ENCODE measurements around the gene RAB31. TPM values are rescaled to one million over a fixed set of nuclear protein-coding genes. Genes with fewer than 3 reads are reported as not detected.

Gene RAB31
- total and polyA plus RNA-seq, 2 of the 13 experiments (the other 11 are each of a cell fraction or from before 2014, with no cell fraction given), result 1.1 to 1.7 TPM

DNA sequence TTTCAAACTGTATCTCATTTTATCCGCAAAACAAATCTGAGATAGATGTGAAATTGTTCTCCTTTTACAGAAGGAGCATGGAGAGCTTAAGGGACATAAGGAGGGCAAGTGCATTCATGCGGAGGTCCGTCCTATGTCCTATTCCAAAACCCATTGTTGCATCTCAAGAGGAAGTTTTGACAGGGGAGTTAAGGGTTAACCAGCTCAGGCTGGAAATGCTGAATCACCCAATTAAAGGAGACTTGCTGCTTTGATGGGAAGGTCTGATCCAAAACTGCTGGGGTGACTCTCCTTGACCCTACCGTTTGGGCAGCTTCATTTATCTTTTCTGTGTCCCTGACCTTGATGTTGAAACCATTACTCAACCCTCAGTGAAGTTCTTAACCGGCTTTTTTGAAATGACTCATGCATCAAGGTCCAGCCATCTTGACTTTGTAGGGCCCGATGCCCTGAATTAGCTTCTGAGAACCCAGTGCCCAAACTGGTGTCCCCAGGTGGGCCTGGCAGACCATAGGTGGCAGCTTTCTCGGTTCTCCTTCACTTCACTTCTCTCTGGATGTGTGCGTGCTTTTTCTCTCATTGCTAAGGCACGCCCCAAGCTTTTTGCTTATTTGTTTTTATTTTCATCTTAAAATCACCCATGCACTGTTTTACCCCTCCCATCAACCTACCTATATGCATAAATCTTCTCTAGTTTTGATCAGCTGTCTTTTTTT lies 161.8 kb downstream of the RAB31 start (continued):
- peak in 1 of 2 experiments; percentile 68; a peak in 2 of 4 replicates for TF ChIP-seq ATF4 (CRISPR knock-in tag; IDR thresholded peaks at IDR 0.05)
- no peak for TF ChIP-seq SSRP1 (CRISPR knock-in tag; IDR thresholded peaks at IDR 0.05)
- no peak for TF ChIP-seq ZKSCAN1 (IDR thresholded peaks at IDR 0.05; ENCODE audit: low read length)
- no peak; the same call in 1 of the 2 replicates for TF ChIP-seq ZNF362 (CRISPR knock-in tag; IDR thresholded peaks at IDR 0.05; ENCODE audit: borderline replicate concordance)
- TF ChIP-seq, protein P1, sequence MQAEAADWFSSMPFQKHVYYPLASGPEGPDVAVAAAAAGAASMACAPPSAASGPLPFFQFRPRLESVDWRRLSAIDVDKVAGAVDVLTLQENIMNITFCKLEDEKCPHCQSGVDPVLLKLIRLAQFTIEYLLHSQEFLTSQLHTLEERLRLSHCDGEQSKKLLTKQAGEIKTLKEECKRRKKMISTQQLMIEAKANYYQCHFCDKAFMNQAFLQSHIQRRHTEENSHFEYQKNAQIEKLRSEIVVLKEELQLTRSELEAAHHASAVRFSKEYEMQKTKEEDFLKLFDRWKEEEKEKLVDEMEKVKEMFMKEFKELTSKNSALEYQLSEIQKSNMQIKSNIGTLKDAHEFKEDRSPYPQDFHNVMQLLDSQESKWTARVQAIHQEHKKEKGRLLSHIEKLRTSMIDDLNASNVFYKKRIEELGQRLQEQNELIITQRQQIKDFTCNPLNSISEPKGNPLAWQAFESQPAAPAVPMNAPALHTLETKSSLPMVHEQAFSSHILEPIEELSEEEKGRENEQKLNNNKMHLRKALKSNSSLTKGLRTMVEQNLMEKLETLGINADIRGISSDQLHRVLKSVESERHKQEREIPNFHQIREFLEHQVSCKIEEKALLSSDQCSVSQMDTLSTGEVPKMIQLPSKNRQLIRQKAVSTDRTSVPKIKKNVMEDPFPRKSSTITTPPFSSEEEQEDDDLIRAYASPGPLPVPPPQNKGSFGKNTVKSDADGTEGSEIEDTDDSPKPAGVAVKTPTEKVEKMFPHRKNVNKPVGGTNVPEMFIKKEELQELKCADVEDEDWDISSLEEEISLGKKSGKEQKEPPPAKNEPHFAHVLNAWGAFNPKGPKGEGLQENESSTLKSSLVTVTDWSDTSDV (CRISPR knock-in tag; IDR thresholded peaks at IDR 0.05), result no peak
- TF ChIP-seq, protein P2, sequence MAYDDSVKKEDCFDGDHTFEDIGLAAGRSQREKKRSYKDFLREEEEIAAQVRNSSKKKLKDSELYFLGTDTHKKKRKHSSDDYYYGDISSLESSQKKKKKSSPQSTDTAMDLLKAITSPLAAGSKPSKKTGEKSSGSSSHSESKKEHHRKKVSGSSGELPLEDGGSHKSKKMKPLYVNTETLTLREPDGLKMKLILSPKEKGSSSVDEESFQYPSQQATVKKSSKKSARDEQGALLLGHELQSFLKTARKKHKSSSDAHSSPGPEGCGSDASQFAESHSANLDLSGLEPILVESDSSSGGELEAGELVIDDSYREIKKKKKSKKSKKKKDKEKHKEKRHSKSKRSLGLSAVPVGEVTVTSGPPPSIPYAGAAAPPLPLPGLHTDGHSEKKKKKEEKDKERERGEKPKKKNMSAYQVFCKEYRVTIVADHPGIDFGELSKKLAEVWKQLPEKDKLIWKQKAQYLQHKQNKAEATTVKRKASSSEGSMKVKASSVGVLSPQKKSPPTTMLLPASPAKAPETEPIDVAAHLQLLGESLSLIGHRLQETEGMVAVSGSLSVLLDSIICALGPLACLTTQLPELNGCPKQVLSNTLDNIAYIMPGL (CRISPR knock-in tag; IDR thresholded peaks at IDR 0.05; ENCODE audit: borderline replicate concordance in 1 of 2, low read depth in 1 of 2), result no peak
- TF ChIP-seq ZKSCAN8 (CRISPR knock-in tag; IDR thresholded peaks at IDR 0.05; ENCODE audit: borderline replicate concordance), result no peak
- TF ChIP-seq TBP (CRISPR knock-in tag; IDR thresholded peaks at IDR 0.05), result no peak
- no peak for TF ChIP-seq RBM22 (optimal IDR thresholded peaks at IDR 0.05; ENCODE audit: low read length)
- TF ChIP-seq, protein P3, sequence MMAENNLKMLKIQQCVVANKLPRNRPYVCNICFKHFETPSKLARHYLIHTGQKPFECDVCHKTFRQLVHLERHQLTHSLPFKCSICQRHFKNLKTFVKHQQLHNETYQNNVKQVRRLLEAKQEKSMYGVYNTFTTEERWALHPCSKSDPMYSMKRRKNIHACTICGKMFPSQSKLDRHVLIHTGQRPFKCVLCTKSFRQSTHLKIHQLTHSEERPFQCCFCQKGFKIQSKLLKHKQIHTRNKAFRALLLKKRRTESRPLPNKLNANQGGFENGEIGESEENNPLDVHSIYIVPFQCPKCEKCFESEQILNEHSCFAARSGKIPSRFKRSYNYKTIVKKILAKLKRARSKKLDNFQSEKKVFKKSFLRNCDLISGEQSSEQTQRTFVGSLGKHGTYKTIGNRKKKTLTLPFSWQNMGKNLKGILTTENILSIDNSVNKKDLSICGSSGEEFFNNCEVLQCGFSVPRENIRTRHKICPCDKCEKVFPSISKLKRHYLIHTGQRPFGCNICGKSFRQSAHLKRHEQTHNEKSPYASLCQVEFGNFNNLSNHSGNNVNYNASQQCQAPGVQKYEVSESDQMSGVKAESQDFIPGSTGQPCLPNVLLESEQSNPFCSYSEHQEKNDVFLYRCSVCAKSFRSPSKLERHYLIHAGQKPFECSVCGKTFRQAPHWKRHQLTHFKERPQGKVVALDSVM (CRISPR knock-in tag; IDR thresholded peaks at IDR 0.05), result no peak
- TF ChIP-seq ZNF20 (CRISPR knock-in tag; IDR thresholded peaks at IDR 0.05), result no peak
- no peak for TF ChIP-seq PHF20 (CRISPR knock-in tag; IDR thresholded peaks at IDR 0.05)
- no peak for TF ChIP-seq SPEN (CRISPR knock-in tag; IDR thresholded peaks at IDR 0.05; ENCODE audit: low read depth)
- peak; percentile 85 for TF ChIP-seq NFE2 (CRISPR knock-in tag; IDR thresholded peaks at IDR 0.05)
- TF ChIP-seq, protein P4, sequence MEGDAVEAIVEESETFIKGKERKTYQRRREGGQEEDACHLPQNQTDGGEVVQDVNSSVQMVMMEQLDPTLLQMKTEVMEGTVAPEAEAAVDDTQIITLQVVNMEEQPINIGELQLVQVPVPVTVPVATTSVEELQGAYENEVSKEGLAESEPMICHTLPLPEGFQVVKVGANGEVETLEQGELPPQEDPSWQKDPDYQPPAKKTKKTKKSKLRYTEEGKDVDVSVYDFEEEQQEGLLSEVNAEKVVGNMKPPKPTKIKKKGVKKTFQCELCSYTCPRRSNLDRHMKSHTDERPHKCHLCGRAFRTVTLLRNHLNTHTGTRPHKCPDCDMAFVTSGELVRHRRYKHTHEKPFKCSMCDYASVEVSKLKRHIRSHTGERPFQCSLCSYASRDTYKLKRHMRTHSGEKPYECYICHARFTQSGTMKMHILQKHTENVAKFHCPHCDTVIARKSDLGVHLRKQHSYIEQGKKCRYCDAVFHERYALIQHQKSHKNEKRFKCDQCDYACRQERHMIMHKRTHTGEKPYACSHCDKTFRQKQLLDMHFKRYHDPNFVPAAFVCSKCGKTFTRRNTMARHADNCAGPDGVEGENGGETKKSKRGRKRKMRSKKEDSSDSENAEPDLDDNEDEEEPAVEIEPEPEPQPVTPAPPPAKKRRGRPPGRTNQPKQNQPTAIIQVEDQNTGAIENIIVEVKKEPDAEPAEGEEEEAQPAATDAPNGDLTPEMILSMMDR (CRISPR knock-in tag; IDR thresholded peaks at IDR 0.05), result no peak
